Medulla oblongata (tissue), 1 donor: ENCODE data around the gene ANTKMT.

Experiments
- DNase-seq: peaks from one replicate; pipeline ENCODE4 v3.0.0-alpha.2; 2015; ENCODE audit errors: extremely low spot score

Gene ANTKMT

DNA sequence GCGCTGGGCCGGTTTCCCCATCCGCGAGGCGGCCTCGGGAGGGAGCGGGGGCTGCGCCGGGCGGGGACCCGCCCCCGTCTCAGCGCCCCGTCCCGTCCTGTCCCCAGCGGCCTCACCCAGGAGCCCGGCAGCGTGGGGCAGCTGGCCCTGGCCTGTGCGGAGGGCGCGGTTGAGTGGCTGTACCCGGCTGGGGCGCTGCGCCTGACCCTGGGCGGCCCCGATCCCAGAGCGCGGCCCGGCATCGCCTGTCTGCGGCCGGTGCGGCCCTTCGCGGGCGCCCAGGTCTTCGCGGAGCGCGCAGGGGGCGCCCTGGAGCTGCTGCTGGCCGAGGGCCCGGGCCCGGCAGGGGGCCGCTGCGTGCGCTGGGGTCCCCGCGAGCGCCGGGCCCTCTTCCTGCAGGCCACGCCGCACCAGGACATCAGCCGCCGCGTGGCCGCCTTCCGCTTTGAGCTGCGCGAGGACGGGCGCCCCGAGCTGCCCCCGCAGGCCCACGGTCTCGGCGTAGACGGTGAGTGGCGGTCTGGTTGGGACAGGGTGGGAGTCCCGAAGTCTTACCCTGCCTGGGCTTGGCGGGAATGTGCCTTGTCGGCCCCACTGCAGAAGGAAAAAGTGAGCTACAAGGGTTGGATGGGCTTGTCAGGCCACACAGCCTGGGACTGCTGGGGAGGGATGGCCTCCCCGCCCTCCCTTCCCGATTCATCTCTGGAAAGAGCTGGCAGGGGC is 5.3 kb upstream of the ANTKMT start:
- DNase-seq: no peak

DNA sequence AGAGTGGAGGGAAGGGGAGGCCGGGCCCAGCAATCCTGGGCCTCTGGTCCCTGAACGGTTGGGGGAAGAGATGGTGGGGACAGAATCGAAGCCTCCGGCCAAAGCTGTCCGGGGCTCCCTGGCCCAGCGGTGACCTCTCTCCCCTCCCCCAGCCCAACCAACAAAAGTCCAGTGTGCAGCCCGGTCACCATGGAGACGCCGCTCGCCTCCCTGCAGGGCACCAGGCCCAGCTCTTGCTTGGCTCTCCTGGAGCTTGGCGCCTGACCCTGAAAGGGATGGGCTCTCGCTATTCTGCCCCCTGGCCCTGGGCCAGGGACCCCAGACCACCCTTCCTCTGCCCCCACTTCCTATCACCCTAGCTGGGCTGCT is 4.8 kb upstream of the ANTKMT start:
- DNase-seq: peak; percentile 96

DNA sequence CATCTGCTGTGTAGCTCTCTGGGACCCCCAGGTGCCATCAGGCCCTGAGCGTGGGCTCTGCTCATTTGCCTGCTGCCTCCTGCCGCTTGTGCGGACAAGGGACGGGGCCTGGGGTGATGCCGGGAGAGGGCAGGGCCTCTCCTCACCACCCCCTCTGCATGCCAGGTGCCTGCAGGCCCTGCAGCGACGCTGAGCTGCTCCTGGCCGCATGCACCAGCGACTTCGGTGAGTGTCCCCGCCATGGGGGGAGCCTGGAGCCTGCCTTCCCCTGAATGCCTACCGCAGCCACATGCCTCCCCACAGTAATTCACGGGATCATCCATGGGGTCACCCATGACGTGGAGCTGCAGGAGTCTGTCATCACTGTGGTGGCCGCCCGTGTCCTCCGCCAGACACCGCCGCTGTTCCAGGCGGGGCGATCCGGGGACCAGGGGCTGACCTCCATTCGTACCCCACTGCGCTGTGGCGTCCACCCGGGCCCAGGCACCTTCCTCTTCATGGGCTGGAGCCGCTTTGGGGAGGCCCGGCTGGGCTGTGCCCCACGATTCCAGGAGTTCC is 4.1 kb upstream of the ANTKMT start:
- no peak for DNase-seq

DNA sequence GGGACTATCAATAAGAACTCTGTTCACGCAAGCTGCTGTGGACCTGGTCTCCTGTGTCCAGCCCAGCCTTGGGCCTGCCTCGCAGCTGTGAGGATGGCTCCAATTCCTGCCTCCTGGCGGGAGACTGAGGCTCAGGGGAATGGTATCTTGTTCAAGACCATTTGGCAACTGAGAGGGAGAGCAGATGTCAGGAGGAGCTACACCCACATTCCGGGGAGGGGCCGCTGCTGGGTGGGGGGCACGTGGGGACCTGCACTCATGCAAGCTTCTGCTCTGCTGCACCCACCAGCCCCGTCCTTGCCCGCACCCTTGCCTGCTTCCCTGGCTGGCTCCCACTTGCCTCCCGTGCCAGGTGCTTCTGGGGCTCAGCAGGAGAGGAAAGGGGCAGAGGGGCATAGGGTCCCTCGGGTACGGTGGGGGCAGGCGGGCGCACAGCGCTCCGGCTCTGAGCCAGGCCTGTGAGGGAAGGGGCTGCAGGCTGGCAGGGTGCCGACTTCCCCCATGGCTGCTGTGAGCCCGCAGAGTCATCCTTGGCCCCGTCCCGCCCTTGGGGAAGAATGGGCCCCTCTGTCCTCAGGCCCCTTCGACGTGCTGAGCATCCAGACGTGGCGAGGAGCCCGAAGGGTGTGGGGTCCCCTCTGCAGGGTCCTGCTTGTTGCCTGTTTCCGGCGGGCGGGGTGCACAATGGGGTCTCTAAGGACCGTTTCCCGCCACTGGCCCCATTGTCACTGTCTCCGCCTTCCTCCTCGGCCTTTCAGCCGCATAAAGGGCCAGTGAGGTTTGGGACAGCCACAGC is 3.3 kb upstream of the ANTKMT start:
- DNase-seq: no peak

DNA sequence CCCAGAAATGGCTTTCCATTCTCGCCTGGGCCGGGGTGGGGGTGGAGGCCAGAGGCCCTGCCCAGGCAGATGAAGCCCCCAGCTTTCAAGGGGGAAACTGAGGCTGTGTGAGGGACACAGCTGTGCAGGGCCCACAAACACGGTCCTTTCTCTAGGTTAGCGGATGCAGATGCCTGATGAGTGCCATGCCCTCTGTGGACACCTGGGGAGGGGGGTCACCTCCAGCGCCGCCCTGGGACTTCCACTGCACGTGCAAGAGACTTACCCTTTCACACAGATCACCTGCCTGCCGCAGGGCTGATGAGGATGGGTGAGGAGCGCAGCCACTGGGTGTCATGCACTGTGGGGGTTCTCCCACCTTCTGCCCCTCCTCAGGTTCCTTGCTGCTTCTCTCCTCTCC is 2.6 kb upstream of the ANTKMT start:
- no peak for DNase-seq

DNA sequence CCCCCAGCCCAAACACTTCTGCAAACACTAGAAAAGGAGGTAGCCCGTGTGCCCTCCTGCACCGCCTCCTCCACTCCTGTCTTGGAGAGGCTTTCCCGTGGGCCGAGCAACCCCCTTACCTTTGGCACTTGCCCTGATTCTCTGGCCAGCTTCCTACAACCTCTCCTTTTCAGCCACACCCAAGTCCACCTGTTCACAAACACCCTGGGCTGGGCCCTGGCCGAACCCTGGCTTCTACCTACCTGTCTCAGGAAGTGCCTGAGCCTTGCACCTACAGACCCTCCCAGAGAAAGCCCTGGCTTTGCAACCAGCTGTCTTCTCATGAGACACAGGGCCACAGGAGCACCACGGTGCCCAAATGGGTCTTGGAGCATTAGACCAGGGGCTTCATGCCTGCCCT is 2.0 kb upstream of the ANTKMT start:
- no peak for DNase-seq

DNA sequence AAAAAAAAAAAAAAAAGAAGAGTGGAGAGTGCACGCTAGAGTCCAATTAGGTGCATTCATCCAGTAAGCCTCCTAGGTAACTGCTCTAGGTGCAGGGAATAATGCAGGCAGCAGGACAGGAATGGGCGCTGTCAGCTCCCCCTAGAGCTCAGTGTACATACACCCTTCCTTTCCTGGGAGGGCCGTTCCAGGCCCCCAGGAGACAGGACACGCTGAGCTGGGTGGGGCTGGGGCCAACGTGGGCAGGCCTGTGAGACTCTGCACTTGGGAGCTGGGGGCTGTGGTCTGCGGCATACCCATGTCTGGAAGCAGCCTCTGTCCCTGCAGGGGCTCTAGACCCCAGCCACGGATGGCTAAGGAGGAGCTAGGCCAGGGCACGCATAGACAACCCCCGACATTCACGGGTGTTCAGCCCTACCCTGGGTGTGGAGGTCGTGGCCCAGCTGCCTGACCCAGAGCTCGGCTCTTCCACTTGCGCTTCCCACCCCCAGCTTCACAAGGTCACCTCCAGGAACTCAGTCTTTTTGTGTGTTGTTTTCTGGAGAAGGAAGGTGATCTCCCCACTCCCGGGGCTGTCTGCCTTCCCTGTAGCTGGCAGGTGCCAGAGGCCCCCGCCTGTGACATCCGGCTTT is 1.0 kb upstream of the ANTKMT start:
- no peak for DNase-seq

DNA sequence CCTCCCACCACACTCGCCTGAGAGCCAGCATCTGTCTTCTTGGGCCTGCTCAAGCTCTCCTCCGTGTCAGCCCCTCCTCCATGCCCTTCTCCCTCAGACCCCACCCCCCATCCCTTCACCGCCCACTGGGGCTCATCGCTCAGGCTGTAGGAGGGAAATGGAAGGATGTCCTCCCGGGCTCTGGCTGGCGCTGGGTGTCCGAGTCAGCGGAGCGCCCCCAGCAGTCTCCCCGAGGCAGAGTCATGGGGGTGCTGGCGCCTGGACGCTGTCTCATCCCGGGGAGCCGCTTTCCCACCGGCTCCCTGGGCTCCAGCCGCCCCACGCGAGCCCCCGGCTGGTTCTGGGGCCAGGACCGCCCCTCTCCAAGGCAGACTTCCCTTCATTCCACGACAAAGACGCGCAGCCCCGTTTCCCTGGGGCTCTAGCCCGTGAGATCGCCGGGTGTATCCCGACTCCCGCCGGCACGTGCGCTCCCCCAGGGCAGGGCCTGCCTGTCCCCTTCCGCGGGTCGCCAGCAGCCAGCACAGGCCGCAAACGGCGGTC is 428 bp upstream of the ANTKMT start:
- DNase-seq: peak; percentile 83

DNA sequence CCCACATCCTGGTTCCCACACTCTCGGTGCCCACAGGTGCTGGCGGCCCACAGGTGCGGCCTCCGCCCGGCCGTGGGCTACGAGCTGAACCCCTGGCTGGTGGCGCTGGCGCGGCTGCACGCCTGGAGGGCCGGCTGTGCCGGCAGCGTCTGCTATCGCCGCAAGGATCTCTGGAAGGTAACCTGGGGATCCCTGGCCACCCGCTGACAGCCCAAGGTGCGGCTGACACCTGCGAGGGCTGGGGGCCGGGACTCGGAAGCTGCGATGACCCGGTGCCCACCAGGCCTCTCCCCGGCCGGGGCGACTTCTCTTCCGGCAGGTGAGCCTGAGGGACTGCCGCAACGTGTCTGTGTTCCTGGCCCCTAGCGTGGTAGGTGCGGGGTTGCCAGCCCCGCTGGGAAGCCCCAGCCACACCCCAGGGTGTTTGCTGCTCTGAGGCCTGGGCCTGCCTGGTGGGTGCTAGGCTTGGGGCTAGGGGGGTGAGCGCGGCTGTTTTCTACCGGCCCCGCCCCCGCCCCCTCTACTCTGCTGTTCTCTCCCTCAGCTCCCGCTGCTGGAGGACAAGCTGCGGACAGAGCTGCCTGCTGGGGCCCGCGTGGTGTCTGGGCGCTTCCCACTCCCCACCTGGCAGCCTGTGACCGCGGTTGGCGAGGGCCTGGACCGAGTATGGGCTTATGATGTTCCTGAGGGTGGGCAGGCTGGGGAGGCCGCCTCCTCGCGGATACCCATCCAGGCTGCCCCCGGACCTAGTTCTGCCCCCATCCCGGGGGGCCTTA is 1.0 kb downstream of the ANTKMT start:
- DNase-seq: no peak

DNA sequence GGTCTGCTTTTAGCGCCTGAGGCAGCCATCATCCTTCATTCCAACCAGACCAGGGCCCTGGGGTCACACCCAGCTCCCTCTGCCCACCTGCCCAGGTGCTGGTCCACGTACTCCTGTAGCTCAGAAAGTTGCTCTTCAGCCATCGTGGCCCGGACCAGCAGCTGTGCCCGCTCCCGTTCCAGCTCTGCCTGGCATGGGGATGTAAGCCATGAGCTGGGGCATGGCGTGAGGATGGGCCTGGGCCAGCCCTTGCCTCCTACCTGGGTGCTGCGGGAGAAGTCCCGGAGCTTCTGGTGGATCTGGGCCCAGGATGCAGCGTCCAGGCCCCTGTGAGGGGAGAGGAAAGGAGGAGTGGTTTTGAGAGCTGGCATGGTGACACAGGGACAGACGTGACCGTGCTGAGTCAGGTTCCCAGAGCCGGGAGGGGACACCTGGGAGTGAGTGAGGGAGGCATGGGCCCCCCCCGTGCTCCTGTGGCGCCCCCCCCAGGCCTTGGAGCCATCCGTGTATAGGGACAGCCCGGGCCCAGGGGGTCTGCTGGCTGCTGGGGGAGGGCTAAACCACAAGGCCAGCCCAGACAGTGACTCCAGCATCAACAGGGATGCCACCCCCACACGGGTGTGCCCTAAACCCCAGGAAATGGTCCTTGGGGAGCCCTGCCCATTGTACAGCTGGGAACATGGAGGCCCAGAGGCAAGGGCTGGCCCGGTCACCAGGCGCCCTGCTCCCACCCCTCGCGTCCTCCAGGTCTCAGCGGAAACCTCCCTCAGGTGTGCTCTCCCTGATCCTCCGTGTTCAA is 2.1 kb downstream of the ANTKMT start:
- no peak for DNase-seq

DNA sequence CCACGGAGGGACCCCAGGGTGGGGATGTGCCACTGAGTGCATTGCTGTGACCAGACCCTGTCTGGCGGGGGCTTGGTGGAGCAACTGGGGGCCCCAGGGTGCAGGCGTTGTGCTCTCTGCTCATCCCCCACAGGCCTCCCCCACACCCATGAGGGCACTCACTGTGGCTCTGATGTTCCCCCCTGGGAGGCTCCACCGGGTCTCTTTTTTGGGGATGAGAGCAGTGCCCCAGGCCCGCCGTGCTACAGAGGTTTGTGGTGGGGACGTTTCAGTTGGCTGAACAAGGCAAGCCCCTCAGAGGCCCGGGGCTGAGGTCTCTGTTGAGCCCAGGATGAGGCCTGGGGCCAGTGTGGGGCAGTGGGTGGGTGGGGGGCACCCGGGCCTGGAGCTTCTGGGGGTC is 2.7 kb downstream of the ANTKMT start:
- no peak for DNase-seq

DNA sequence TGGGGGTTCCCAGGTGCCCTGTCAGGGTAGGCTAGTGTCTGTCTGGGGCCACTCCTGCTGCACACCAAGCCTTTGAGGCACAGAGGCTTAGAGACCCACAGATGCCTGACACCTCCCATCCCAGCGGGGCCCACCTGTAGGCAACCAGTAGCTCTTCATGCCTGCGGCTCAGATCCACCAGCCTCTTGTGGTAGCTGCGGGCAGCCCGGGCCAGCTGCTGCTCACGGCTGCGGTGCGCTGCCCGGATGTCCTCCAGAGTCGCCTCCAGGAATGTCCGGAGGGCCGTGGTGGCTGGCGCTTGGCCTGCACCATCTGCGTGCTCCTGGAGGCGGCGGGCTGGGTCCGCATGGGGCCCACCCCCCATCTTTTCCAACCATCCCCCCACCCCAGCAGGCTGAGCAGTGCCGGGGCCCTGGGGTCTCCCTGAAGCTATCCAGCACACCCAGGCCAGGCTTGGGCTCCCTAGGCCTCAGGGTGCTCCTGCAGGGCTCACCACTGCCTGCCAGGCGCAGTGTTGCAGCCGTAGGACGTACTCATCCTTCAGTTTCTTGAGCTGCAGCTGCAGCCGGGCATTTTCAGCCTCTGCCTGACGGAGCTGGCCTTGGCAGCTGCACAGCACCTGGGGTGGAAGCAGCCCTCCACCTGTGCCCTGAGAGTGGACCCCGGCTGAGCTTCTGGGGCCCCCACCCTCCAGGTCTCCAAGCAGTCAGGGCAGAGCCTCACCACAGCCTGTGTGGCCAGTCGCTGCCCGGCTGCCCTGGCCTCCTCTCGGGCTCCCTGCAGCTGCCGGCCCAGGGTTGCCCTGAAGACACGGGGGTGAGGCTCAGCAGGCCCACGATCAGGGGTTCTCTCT is 3.5 kb downstream of the ANTKMT start:
- no peak for DNase-seq

DNA sequence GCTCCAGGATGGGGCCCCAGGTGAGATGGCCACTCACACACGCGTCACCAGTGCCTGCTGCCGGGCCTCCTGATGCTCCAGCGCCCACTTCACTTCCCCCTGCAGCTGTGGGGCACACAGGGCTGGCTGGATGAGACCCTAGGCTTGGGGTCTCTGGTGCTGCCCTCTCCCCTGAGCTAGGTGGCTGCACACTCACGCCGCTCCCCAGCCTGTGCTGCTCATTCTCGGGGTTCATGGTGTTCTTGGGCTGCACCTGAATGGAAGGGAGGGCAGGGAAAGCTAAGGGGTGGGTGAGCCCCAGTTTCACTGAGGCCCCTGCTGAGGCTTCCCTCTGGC is 4.1 kb downstream of the ANTKMT start:
- DNase-seq: no peak

DNA sequence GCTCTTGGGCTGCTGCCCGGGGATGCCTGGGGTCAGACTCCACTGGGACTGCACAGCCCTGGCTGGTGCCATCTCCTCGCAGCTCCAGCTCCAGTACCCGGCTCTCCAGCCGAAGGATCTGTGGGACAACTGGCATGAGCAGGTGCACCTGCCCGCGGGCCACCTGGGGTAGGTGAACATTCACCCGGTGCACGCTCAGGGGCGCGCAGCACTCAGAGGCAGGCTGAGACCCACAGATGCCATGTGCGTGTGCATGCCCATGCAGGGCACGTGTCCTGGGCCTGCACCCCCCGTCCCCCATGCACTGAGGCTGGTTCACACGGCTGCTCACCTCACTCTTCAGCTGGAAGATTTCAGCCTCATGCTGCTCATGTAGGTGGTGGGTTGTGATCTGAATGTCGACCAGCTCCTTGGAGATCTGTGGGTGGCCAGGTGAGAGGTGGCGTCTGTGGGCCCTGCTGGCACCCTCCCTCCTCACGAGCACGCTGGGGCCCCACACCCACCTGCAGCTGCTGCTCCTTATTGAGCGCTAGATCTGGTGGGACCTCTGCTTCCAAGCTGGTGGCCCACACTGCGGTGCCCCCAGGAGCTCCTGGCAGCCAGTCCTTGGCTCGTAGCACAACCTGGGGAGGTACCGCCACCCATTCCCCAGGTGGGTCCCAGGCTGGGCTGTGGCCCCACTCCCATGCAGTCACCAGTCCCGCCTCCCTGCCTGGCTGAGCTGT is 4.7 kb downstream of the ANTKMT start:
- DNase-seq: no peak

DNA sequence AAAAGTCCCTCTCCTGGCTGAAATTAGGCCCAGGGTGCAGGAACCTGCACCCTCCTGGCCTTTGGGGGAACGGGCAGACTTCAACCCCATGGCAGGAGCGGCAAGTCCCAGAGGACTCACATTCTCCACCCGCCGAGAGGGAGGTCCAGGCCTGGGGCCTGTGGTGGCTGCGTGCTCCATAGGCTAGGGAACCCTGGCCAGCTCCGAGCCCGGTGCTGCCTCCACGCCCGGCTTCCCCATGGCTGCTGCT is 5.2 kb downstream of the ANTKMT start:
- DNase-seq: no peak

DNA sequence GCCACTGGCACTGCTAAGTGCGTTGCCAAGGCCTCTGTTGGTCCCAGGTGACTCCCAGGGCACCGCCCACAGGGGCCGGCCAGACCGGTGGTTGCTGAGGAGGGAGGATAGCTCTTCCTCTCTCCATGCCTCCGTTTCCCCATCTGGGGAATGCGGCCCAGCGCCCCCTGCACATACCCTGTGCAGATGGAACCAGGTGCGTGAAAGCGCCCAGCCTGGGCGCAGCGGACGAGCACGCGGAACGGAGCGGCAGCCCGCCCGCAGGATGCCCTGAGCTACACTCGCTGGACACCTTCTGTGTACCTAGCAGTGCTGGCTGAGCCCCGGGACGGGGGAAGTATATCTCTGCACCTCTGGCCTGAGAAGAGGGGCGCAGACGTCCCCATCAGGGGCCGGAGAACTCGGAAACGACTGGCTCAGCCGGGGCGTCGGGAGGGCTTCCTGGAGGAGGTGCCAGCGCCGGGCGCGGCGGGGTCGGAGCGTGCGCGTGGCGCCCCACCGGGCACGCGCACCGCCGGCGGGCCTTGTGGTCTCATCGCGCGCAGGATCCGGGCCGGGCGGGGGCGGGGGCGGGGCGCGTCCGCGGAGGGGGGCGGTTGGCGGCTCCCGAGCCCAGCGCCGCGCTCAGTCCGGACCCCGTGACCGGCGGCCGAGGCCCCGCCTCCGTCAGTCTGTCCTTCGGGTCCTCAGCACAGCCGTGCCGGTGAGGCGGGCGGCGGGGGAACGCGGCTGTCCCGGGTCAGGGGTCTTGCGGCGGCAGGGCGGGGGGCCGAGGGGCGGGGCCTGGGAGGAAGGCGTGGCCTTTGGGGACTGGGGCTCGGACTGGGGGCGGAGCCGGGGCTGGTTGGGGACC is 5.7 kb downstream of the ANTKMT start, which contains the start of the genes CCDC78 and HAGHL:
Gene CCDC78, minus strand, starts transcription at position 6 of the 853 bp plus-strand sequence. CDS start 76 bp downstream, outside the sequence.
Gene HAGHL, plus strand, starts transcription at position 669 of the 853 bp plus-strand sequence. CDS start 404 bp downstream, outside the sequence.
- peak; percentile 60 for DNase-seq

DNA sequence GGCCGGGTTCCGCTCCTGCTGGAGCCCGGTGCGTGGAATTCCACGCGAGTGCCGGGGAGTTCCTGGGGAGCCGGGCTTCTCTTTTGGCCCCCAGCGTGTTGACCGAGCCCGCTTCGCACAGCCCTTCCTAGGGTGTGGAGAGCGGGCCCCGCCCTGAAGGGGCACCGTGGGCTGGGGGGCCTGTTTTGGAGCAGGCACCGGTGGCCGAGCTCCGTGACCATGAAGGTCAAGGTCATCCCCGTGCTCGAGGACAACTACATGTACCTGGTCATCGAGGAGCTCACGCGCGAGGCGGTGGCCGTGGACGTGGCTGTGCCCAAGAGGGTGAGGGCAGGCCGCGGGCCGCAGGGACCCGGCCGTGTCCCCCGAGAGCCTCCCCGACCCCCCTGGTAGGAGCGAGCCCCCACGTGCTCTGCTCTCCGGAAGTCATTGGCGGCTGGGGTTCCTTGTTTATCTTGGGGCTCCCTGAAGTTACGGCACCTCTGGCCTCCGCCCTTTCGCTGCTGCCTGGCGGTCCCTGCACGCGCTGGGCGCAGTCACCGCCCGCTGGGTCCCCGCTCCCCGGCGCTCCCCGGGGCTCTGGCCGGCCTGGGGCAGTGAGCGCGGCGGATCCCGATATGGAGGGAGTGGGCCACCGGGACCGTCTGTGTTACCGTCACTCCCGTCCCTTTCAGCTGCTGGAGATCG is 6.5 kb downstream of the ANTKMT start:
- DNase-seq: no peak
